PC-9 (cell line): ENCODE measurements around the gene STAG1. TPM values are rescaled to one million over a fixed set of nuclear protein-coding genes. Genes with fewer than 3 reads are reported as not detected.
A peak's percentile ranks its signal among the peaks of the same experiment; 100 is the strongest.
"Not testable (repeated sequence)": the region's sequence is repeated elsewhere in the genome, so short reads cannot be mapped to it uniquely, and the experiment has no call there.

Source experiments
- BruUV-seq: library from RNA; stranded (reverse); fragments of 400-500 nt; replicated peaks from 2 replicates; lab custom pipeline; 2021; lab: Mats Ljungman, UMichigan
- CTCF ChIA-PET: fragments of 300-600 bp; sonication (Branson Sonifier 250); formaldehyde crosslinking; loops from one replicate; lab custom pipeline; 2022; ENCODE audit warnings: antibody characterized with exemption; lab: Charles Lee
- POLR2A ChIA-PET: fragments of 300-600 bp; sonication (Branson Sonifier 250); formaldehyde crosslinking; loops from one replicate; lab custom pipeline; 2022; ENCODE audit warnings: antibody characterized with exemption; ENCODE audit not compliant: unreplicated experiment; lab: Charles Lee
- DNase-seq, 2 experiments: peaks; one replicate each; pipeline versions ENCODE4 v3.0.0 to v3.0.0-alpha.2; 2015 to 2022; ENCODE audit warnings: mixed read lengths in 1 of 2
- H2AFZ ChIP-seq: fragments of 200-600 bp; sonication (generic); 2 replicates; pipeline ENCODE4 v1.8.1; 2017; ENCODE audit warnings: antibody characterized with exemption
- H3F3A ChIP-seq: fragments of 200-600 bp; sonication (generic); 2 replicates; pipeline ENCODE4 v1.8.1; 2017; ENCODE audit warnings: antibody characterized with exemption, mild to moderate bottlenecking, low read depth; ENCODE audit not compliant: insufficient read depth
- H3K27ac ChIP-seq: fragments of 200-600 bp; sonication (generic); 2 replicates; pipeline ENCODE4 v1.6.1; 2016; ENCODE audit warnings: mixed run types
- H3K27me3 ChIP-seq: fragments of 200-600 bp; sonication (generic); 2 replicates; pipeline ENCODE4 v1.6.1; 2016; ENCODE audit warnings: low read depth, mixed run types; ENCODE audit not compliant: insufficient read depth
- H3K36me3 ChIP-seq: fragments of 200-600 bp; sonication (generic); 2 replicates; pipeline ENCODE4 v1.6.1; 2016; ENCODE audit warnings: low read depth, mixed run types
- H3K4me1 ChIP-seq: fragments of 200-600 bp; sonication (generic); replicated peaks from 2 replicates; pipeline ENCODE4 v1.6.1; 2016; ENCODE audit warnings: mixed run types; ENCODE audit not compliant: insufficient read depth
- H3K4me2 ChIP-seq: fragments of 200-600 bp; sonication (generic); 2 replicates; pipeline ENCODE4 v1.6.1; 2017; ENCODE audit warnings: mixed run types
- H3K4me3 ChIP-seq: fragments of 200-600 bp; sonication (generic); 2 replicates; pipeline ENCODE4 v1.6.1; 2016; ENCODE audit warnings: mixed run types
- H3K79me2 ChIP-seq: fragments of 200-600 bp; sonication (generic); 2 replicates; pipeline ENCODE4 v1.6.1; 2017; ENCODE audit warnings: low read depth, mixed run types
- H3K9me2 ChIP-seq: fragments of 200-600 bp; sonication (generic); 2 replicates; pipeline ENCODE4 v1.8.1; 2017; ENCODE audit warnings: mild to moderate bottlenecking; ENCODE audit not compliant: insufficient read depth
- H3K9me3 ChIP-seq: fragments of 200-600 bp; sonication (generic); 2 replicates; pipeline ENCODE4 v1.8.1; 2016; ENCODE audit warnings: low read depth; ENCODE audit not compliant: insufficient read depth
- H4K20me1 ChIP-seq: fragments of 200-600 bp; sonication (generic); 2 replicates; pipeline ENCODE4 v1.8.1; 2017; ENCODE audit not compliant: insufficient read depth
- CTCF ChIP-seq: fragments of 200-600 bp; sonication (generic); conservative IDR thresholded peaks from 2 replicates; pipeline ENCODE4 v1.6.1; 2017; ENCODE audit warnings: mixed run types, antibody characterized with exemption, mild to moderate bottlenecking, moderate library complexity
- EZH2 ChIP-seq: fragments of 200-600 bp; sonication (generic); IDR thresholded peaks from 2 replicates; pipeline ENCODE4 v1.8.0; 2017; ENCODE audit warnings: antibody characterized with exemption, low read depth
- intact Hi-C: fragments of 100-400 bp; cut with micrococcal nuclease; formaldehyde crosslinking; loops from one replicate; pipeline ENCODE4 v1.10.0; 2022; ENCODE audit not compliant: unreplicated experiment
- total RNA-seq: library from RNA; stranded (reverse); gene quantifications from 2 replicates; pipeline ENCODE4 v1.2.3, GENCODE V29; 2021

The STAG1 gene
- total RNA-seq, 1 experiment from 2014 or later = 39.3 TPM

- Histone ChIP-seq H3K4me2 (peak overlapping the region; percentile 81), H2AFZ (peak overlapping the region; percentile 86), H3K79me2 (peaks cover 53% of the 10 kb centered on the region), H3K9me2 (no peaks in the 10 kb centered on the region), H4K20me1 (no peaks in the 10 kb centered on the region), H3K27me3 (no peaks in the 10 kb centered on the region), H3K27ac (peak overlapping the region; percentile 80), H3K4me3 (peak overlapping the region; percentile 94), H3K4me1 (peaks cover 36% of the 10 kb centered on the region), H3F3A (peaks cover 27% of the 10 kb centered on the region), H3K36me3 (no peaks in the 10 kb centered on the region), H3K9me3 (no peaks in the 10 kb centered on the region)
- TF ChIP-seq EZH2 (no peak), CTCF (no peak)
- CTCF ChIA-PET = interaction anchor here (0.8 to 2.2 kb wide), 9 partner anchors 127 to 673 kb away, joined by 3 to 47 read pairs (median 4); no protein-coding TSS in a partner anchor
- intact Hi-C loops = loop anchor here (1.0 to 5.0 kb wide), 14 partner anchors 67 to 1196 kb away; partner anchors contain the start of genes IL20RB, MSL2, NCK1 and PCCB
- DNase-seq = peak; percentile 55 to 77
- BruUV-seq = no TSS peak
- POLR2A ChIA-PET = interaction anchor here (0.6 to 1.8 kb wide), 5 partner anchors 68 to 356 kb away, joined by 3 to 23 read pairs (median 4); partner anchors contain the start of gene NCK1
Observed at GRCh38 chr3:136751316-136752171, 634 bp downstream of the STAG1 start.

DNA sequence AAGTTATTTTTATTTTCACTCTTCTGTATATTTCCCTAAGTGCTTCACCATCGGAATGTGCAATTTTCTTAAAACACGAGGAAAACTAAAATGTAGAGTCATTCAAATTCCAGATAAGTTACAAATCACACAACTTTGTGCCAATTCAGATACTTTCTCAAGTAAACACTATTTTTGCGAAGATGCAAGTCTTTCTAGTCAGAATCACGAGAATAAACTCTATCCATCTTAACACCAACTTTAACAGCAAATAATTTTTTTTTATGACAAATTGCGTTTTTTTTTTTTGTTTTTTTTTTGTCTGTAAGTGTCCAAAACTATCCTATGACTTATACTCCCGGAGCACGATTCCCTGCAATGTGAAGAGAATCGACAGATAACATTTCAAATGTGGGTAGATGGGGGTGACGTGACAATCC, 1.3 kb downstream of the STAG1 start:
- H3K27ac ChIP-seq = peak overlapping the region; percentile 80
- H3K79me2 ChIP-seq = peaks cover 59% of the 10 kb centered on the region
- H3K4me3 ChIP-seq = peak overlapping the region; percentile 94
- H3K4me1 ChIP-seq = peaks cover 36% of the 10 kb centered on the region
- no peaks in the 10 kb centered on the region for H3K9me2 ChIP-seq
- peak overlapping the region; percentile 86 for H2AFZ ChIP-seq
- ChIA-PET CTCF (no interaction called here), POLR2A (no interaction called here)
- intact Hi-C loops = loop anchor here (5.0 kb wide), 4 partner anchors 124 to 1196 kb away; partner anchors contain the start of gene IL20RB
- peak in 1 of 2 experiments; percentile 34 for DNase-seq
- H3K36me3 ChIP-seq = no peaks in the 10 kb centered on the region
- TF ChIP-seq CTCF (no peak), EZH2 (no peak)
- no peaks in the 10 kb centered on the region for H3K27me3 ChIP-seq
- BruUV-seq = no TSS peak
- H3F3A ChIP-seq = peaks cover 27% of the 10 kb centered on the region
- no peaks in the 10 kb centered on the region for H3K9me3 ChIP-seq
- H4K20me1 ChIP-seq = no peaks in the 10 kb centered on the region
- peak overlapping the region; percentile 81 for H3K4me2 ChIP-seq

GRCh38 chr3:136750209-136750896, 1.8 kb downstream of the STAG1 start:
- H3K4me2 ChIP-seq = peak overlapping the region; percentile 81
- H4K20me1 ChIP-seq = no peaks in the 10 kb centered on the region
- H3K4me1 ChIP-seq = peaks cover 36% of the 10 kb centered on the region
- peak overlapping the region; percentile 86 for H2AFZ ChIP-seq
- H3K36me3 ChIP-seq = no peaks in the 10 kb centered on the region
- peak overlapping the region; percentile 80 for H3K27ac ChIP-seq
- intact Hi-C loops = loop anchor here (5.0 kb wide), 4 partner anchors 123 to 1197 kb away; partner anchors contain the start of gene IL20RB
- ChIA-PET POLR2A (no interaction called here), CTCF (no interaction called here)
- TF ChIP-seq EZH2 (no peak), CTCF (no peak)
- no peaks in the 10 kb centered on the region for H3K9me2 ChIP-seq
- peaks cover 27% of the 10 kb centered on the region for H3F3A ChIP-seq
- TSS peak; percentile 35 for BruUV-seq
- peak overlapping the region; percentile 94 for H3K4me3 ChIP-seq
- no peaks in the 10 kb centered on the region for H3K27me3 ChIP-seq
- peak in 1 of 2 experiments; percentile 14 for DNase-seq
- no peaks in the 10 kb centered on the region for H3K9me3 ChIP-seq
- H3K79me2 ChIP-seq = peaks cover 65% of the 10 kb centered on the region

- peak overlapping the region; percentile 81 for H3K4me2 ChIP-seq
- peaks cover 26% of the 10 kb centered on the region for H3F3A ChIP-seq
- H3K4me3 ChIP-seq = peak overlapping the region; percentile 94
- H3K36me3 ChIP-seq, H3K9me3 ChIP-seq, DNase-seq, POLR2A ChIA-PET, BruUV-seq, H3K9me2 ChIP-seq, H4K20me1 ChIP-seq, H2AFZ ChIP-seq, H3K27me3 ChIP-seq: not testable (repeated sequence)
- intact Hi-C loops = loop anchor here (5.0 kb wide), 4 partner anchors 122 to 1198 kb away; partner anchors contain the start of gene IL20RB
- H3K4me1 ChIP-seq = peaks cover 29% of the 10 kb centered on the region
- H3K79me2 ChIP-seq = peaks cover 72% of the 10 kb centered on the region
- H3K27ac ChIP-seq = peak overlapping the region; percentile 80; the same call in 1 of the 2 replicates
- CTCF ChIA-PET = interaction anchor here (0.6 kb wide), 1 partner anchor 1475 kb away, joined by 4 read pairs; no protein-coding TSS in a partner anchor
Observed at GRCh38 chr3:136749602-136750001, 2.6 kb downstream of the STAG1 start.
